OCI-LY3 (cell line): ENCODE data around the gene PHLDA2.

Experiments
- H2AFZ ChIP-seq: fragments of 200-600, 300-600 bp; shearing (Covaris generic); 2 replicates; pipeline ENCODE4 v1.6.0; 2014; ENCODE audit warnings: antibody characterized with exemption, low read depth, low read length
- H3K27ac ChIP-seq: fragments of 200-600, 300-600 bp; sonication (generic); 2 replicates; pipeline ENCODE4 v1.5.1; 2014; ENCODE audit warnings: mild to moderate bottlenecking, low read length, moderate library complexity, mixed read lengths
- H3K27me3 ChIP-seq: fragments of 200-600, 300-600 bp; sonication (generic); 2 replicates; pipeline ENCODE4 v1.6.1; 2014; ENCODE audit warnings: low read depth, low read length, mixed read lengths
- H3K36me3 ChIP-seq: fragments of 200-600, 300-600 bp; sonication (generic); replicated peaks from 2 replicates; pipeline ENCODE3; 2014; ENCODE audit warnings: low read depth, low read length, mixed read lengths
- H3K4me1 ChIP-seq: fragments of 300-600, 200-600 bp; sonication (generic); 2 replicates; pipeline ENCODE4 v1.6.1; 2014; ENCODE audit warnings: low read length, mixed read lengths
- H3K4me2 ChIP-seq: fragments of 200-600, 300-600 bp; sonication (generic); 2 replicates; pipeline ENCODE4 v1.6.1; 2014; ENCODE audit warnings: low read length, mixed read lengths
- H3K4me3 ChIP-seq: fragments of 300-600, 200-600 bp; sonication (generic); 2 replicates; pipeline ENCODE4 v1.5.1; 2014; ENCODE audit warnings: antibody characterized with exemption, mild to moderate bottlenecking, low read length, moderate library complexity
- H3K79me2 ChIP-seq: fragments of 300-600, 200-600 bp; shearing (Covaris generic); 2 replicates; pipeline ENCODE4 v1.6.1; 2014; ENCODE audit warnings: mild to moderate bottlenecking, low read length, mixed read lengths
- H3K9ac ChIP-seq: fragments of 300-600, 200-600 bp; shearing (Covaris generic); 2 replicates; pipeline ENCODE4 v1.6.0; 2014; ENCODE audit warnings: mild to moderate bottlenecking, low read length, moderate library complexity
- H3K9me3 ChIP-seq: fragments of 200-600, 300-600 bp; shearing (Covaris generic); 2 replicates; pipeline ENCODE4 v1.6.1; 2014; ENCODE audit warnings: low read length, mixed read lengths; ENCODE audit not compliant: insufficient read depth
- H4K20me1 ChIP-seq: fragments of 200-600, 300-600 bp; sonication (generic); 2 replicates; pipeline ENCODE4 v1.6.1; 2016; ENCODE audit warnings: low read length, mixed read lengths; ENCODE audit not compliant: insufficient read depth
- CTCF ChIP-seq: fragments of 200-600, 300-600 bp; sonication (generic); IDR thresholded peaks from 2 replicates; pipeline ENCODE4 v1.5.1; 2014; ENCODE audit warnings: antibody characterized with exemption, low read length, low read depth
- EZH2phosphoT487 ChIP-seq: fragments of 200-600 bp; shearing (Covaris generic); IDR thresholded peaks from 2 replicates; pipeline ENCODE4 v1.6.1; 2018; ENCODE audit warnings: antibody characterized with exemption, mixed run types, low read depth

Gene PHLDA2

DNA sequence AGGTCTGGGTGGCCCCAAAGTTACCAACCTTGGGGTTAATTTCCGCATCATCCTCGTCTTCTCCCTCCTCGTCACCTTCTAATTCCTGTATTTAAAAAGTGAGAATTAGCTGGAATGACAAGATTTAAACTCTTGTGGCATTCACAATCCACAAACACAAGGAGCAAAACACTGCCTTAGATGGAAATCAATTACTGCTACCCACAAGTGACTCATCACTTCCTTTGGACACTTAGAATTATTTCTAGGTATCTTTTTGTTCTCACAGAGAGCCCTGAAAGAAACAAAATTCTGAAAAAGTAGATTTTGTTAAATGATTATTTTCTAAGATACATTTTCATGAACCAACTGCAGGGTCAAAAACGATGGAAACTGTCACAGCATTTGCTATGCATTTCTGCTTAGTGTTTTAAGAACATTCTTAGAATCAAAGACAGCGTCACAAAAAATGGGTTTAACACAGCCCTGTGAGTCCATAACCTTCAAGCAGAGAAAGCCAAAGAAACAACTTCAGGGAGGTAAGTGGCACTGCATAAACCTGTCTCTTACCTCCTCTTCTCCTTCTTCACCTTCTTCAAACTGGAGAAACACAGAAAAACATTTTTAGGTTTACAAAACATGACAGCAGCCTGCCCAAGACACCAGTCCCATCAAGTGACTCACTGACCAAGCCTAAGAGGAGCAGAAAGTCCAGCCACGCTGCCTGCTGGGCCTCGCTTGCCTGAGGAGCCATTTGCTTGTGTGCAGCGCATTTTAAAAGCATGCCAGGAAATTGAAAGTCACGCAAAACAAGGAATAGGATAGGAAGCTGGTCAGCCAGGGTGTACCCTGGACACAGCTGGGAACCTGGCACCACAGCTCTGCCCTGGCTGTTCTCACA, 22.3 kb upstream of the PHLDA2 start:
- Histone ChIP-seq H3K36me3 (peaks cover 85% of the 10 kb centered on the region), H3K4me1 (no peaks in the 10 kb centered on the region), H3K27ac (no peak overlapping the region), H2AFZ (no peak overlapping the region), H3K4me3 (no peak overlapping the region), H3K9ac (no peak overlapping the region), H4K20me1 (no peaks in the 10 kb centered on the region), H3K27me3 (no peaks in the 10 kb centered on the region), H3K9me3 (no peaks in the 10 kb centered on the region), H3K79me2 (no peaks in the 10 kb centered on the region; the same call in 1 of the 2 replicates), H3K4me2 (no peak overlapping the region)
- no peak for TF ChIP-seq EZH2phosphoT487
- TF ChIP-seq CTCF, result no peak

GRCh38 chr11:2950825-2951224, 21.6 kb upstream of the PHLDA2 start:
- Histone ChIP-seq H3K4me2 (no peak overlapping the region), H3K79me2 (no peaks in the 10 kb centered on the region), H3K9me3 (no peaks in the 10 kb centered on the region), H3K36me3 (peaks cover 81% of the 10 kb centered on the region), H2AFZ (no peak overlapping the region), H3K27me3 (no peaks in the 10 kb centered on the region), H3K4me3 (no peak overlapping the region), H4K20me1 (no peaks in the 10 kb centered on the region), H3K27ac (no peak overlapping the region), H3K4me1 (no peaks in the 10 kb centered on the region), H3K9ac (no peak overlapping the region)
- TF ChIP-seq CTCF (no peak), EZH2phosphoT487 (no peak)

- Histone ChIP-seq H3K4me2 (no peak overlapping the region), H3K9me3 (no peaks in the 10 kb centered on the region), H2AFZ (no peak overlapping the region), H3K27ac (no peak overlapping the region), H3K36me3 (peaks cover 82% of the 10 kb centered on the region), H3K4me1 (no peaks in the 10 kb centered on the region), H4K20me1 (no peaks in the 10 kb centered on the region), H3K79me2 (no peaks in the 10 kb centered on the region), H3K9ac (no peak overlapping the region), H3K27me3 (no peaks in the 10 kb centered on the region), H3K4me3 (no peak overlapping the region)
- no peak for TF ChIP-seq CTCF
- no peak for TF ChIP-seq EZH2phosphoT487
Observed at GRCh38 chr11:2949920-2950319, 20.7 kb upstream of the PHLDA2 start.

- TF ChIP-seq CTCF (no peak), EZH2phosphoT487 (no peak)
- no peaks in the 10 kb centered on the region for H3K4me1 ChIP-seq
- H3K4me2 ChIP-seq, result no peak overlapping the region
- no peak overlapping the region for H3K4me3 ChIP-seq
- no peaks in the 10 kb centered on the region for H4K20me1 ChIP-seq
- no peak overlapping the region for H3K9ac ChIP-seq
- H3K27me3 ChIP-seq, result no peaks in the 10 kb centered on the region
- no peaks in the 10 kb centered on the region for H3K79me2 ChIP-seq
- no peak overlapping the region for H2AFZ ChIP-seq
- H3K9me3 ChIP-seq, result no peaks in the 10 kb centered on the region
- no peak overlapping the region for H3K27ac ChIP-seq
- H3K36me3 ChIP-seq, result peaks cover 62% of the 10 kb centered on the region
Observed at GRCh38 chr11:2947744-2948143, 18.5 kb upstream of the PHLDA2 start.
